Thyroid gland (tissue), 4 donors: Measurements from ENCODE around the gene PTGES3L.

Experiments
- CTCF ChIP-seq, 6 experiments: fragments of 200-600 bp in 3 of 6; fragments of 450-650 bp in 3 of 6; sonication (generic) in 3 of 6; IDR thresholded peaks; one replicate each; pipeline ENCODE4 v1.5.1; 2016 to 2019; ENCODE audit warnings: antibody characterized with exemption in 6 of 6, mild to moderate bottlenecking in 2 of 6, inconsistent platforms in 1 of 6, moderate library complexity in 1 of 6
- POLR2A ChIP-seq, 2 donors: fragments of 450-650 bp; IDR thresholded peaks; one replicate each; pipeline ENCODE4 v1.6.1; 2017; ENCODE audit warnings: antibody characterized with exemption in 2 of 2, mild to moderate bottlenecking in 2 of 2, moderate library complexity in 1 of 2

- TF ChIP-seq CTCF (IDR thresholded peaks at IDR 0.05): no peak
- TF ChIP-seq POLR2A (IDR thresholded peaks at IDR 0.05): no peak
These were observed 59.0 kb downstream of the PTGES3L start for GRCh38 chr17:42920922-42921321.
